ENCODE data around the gene TNFRSF8.

DNA sequence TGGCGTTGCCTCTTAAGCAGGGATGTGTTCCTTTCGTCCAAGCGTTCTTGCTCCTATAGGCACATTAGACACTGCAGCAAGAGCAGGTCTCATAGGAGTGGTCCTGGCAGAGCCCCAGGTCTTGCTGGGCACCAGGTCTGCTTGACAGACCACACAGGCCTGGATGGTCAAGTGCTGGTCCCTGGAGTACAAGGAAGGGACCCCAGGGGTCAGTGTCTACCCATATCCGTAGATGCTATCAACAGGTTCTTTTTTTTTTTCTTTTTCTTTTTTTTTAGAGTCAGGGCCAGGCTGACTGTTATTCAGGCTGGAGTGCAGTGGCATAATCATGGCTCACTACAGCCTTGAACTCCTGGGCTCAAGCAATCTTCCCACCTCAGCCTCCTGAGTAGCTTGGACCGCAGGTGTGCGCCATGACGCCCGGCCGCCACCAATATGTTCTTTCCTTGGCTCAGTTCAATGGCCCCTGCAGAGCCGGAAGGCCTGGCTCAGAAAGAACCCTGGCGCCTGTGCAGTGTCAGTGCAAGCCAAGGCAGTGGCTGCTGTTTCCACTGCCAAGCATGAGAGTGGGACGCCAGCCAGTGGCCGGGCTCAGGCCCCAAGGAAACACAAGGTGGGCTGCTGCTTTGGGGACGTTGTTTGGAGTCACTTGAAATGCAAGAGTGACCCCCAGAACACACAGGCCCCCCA, 10.0 kb upstream of the TNFRSF8 start:
- TF ChIP-seq, protein P1, sequence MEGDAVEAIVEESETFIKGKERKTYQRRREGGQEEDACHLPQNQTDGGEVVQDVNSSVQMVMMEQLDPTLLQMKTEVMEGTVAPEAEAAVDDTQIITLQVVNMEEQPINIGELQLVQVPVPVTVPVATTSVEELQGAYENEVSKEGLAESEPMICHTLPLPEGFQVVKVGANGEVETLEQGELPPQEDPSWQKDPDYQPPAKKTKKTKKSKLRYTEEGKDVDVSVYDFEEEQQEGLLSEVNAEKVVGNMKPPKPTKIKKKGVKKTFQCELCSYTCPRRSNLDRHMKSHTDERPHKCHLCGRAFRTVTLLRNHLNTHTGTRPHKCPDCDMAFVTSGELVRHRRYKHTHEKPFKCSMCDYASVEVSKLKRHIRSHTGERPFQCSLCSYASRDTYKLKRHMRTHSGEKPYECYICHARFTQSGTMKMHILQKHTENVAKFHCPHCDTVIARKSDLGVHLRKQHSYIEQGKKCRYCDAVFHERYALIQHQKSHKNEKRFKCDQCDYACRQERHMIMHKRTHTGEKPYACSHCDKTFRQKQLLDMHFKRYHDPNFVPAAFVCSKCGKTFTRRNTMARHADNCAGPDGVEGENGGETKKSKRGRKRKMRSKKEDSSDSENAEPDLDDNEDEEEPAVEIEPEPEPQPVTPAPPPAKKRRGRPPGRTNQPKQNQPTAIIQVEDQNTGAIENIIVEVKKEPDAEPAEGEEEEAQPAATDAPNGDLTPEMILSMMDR (IDR thresholded peaks at IDR 0.05): peak in 1 of 6 experiments; percentile 33
- no peak for TF ChIP-seq POLR2A (IDR thresholded peaks at IDR 0.05)

All from thyroid gland (tissue), 4 donors.